ENCODE results near the gene NEDD4L. TPM values are rescaled to one million over a fixed set of nuclear protein-coding genes. Genes with fewer than 3 reads are reported as not detected.

Gene NEDD4L
- total and polyA plus RNA-seq, 2 donors (not counting 1 experiment from before 2014, with no cell fraction given): 10.3 to 25.7 TPM

GRCh38 chr18:58369616-58370015 is 325.6 kb downstream of the NEDD4L start:
- ATAC-seq (ENCODE audit: low read depth) (no peak), DNase-seq (no peak)
- H2AFZ ChIP-seq (ENCODE audit: insufficient read depth, low read depth, low read length, poor library complexity, severe bottlenecking): no peak overlapping the region
- no peaks in the 10 kb centered on the region for H4K20me1 ChIP-seq (ENCODE audit: control insufficient read depth, insufficient read depth, low read length, poor library complexity, severe bottlenecking)
- no peaks in the 10 kb centered on the region for H3K27me3 Mint-ChIP-seq
- H3K27me3 ChIP-seq (replicated peaks in 1 of 4; ENCODE audit: control extremely low read depth in 1 of 4, control insufficient read depth in 3 of 4, insufficient read depth in 4 of 4, low read length in 3 of 4): no peaks in the 10 kb centered on the region
- WGBS (ENCODE audit: insufficient coverage): 99% methylated on average over 10 of the region's 10 CpGs
- POLR2A ChIA-PET: no interaction called here
- no peak overlapping the region for H3K27ac ChIP-seq (ENCODE audit: low read length in 2 of 2)
- no peaks in the 10 kb centered on the region for H3K79me2 ChIP-seq (ENCODE audit: control insufficient read depth, insufficient read depth, low read length)
- H3K9me3 ChIP-seq (ENCODE audit: control extremely low read depth in 1 of 3, control insufficient read depth in 2 of 3, insufficient read depth in 1 of 3, low read length in 2 of 3): no peaks in the 10 kb centered on the region
- no peak overlapping the region for H3K27ac Mint-ChIP-seq
- H3K9me3 Mint-ChIP-seq (ENCODE audit: insufficient read depth): no peaks in the 10 kb centered on the region
- no peak for TF ChIP-seq EZH2 (IDR thresholded peaks at IDR 0.05; ENCODE audit: borderline replicate concordance, insufficient read depth, low read depth, low read length, poor library complexity, severe bottlenecking)
- TF ChIP-seq, protein P1, sequence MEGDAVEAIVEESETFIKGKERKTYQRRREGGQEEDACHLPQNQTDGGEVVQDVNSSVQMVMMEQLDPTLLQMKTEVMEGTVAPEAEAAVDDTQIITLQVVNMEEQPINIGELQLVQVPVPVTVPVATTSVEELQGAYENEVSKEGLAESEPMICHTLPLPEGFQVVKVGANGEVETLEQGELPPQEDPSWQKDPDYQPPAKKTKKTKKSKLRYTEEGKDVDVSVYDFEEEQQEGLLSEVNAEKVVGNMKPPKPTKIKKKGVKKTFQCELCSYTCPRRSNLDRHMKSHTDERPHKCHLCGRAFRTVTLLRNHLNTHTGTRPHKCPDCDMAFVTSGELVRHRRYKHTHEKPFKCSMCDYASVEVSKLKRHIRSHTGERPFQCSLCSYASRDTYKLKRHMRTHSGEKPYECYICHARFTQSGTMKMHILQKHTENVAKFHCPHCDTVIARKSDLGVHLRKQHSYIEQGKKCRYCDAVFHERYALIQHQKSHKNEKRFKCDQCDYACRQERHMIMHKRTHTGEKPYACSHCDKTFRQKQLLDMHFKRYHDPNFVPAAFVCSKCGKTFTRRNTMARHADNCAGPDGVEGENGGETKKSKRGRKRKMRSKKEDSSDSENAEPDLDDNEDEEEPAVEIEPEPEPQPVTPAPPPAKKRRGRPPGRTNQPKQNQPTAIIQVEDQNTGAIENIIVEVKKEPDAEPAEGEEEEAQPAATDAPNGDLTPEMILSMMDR (IDR thresholded peaks at IDR 0.05): no peak
- peaks cover 0 to 2% of the 10 kb centered on the region in 2 experiments for H3K36me3 ChIP-seq (replicated peaks in 1 of 2; ENCODE audit: control extremely low read depth in 1 of 2, control insufficient read depth in 1 of 2, extremely low read depth in 1 of 2, insufficient read depth in 2 of 2, low read length in 1 of 2)
- no peak overlapping the region for H3K9ac ChIP-seq (ENCODE audit: low read length)
- no peak overlapping the region for H3K4me3 ChIP-seq (ENCODE audit: control extremely low read depth in 1 of 5, extremely low read depth in 1 of 5, insufficient read depth in 1 of 5, low read depth in 2 of 5, low read length in 4 of 5)
- no peaks in the 10 kb centered on the region for H3K4me1 Mint-ChIP-seq
- H3K4me1 ChIP-seq (ENCODE audit: control insufficient read depth in 2 of 2, insufficient read depth in 2 of 2, low read length in 2 of 2): no peaks in the 10 kb centered on the region
- no peak overlapping the region for H3K4me3 Mint-ChIP-seq
- intact Hi-C loops (cut with micrococcal nuclease): no loop called here
- CTCF ChIA-PET: no interaction called here
- no peak overlapping the region for H3K4me2 ChIP-seq (replicated peaks; ENCODE audit: low read depth, low read length, poor library complexity, severe bottlenecking)

GRCh38 chr18:58370038-58370580 is 326.1 kb downstream of the NEDD4L start:
- Histone ChIP-seq H3K4me3 (ENCODE audit: control extremely low read depth in 1 of 5, extremely low read depth in 1 of 5, insufficient read depth in 1 of 5, low read depth in 2 of 5, low read length in 4 of 5) (no peak overlapping the region), H3K9me3 (ENCODE audit: control extremely low read depth in 1 of 3, control insufficient read depth in 2 of 3, insufficient read depth in 1 of 3, low read length in 2 of 3) (no peaks in the 10 kb centered on the region), H3K4me1 (ENCODE audit: control insufficient read depth in 2 of 2, insufficient read depth in 2 of 2, low read length in 2 of 2) (no peaks in the 10 kb centered on the region), H2AFZ (ENCODE audit: insufficient read depth, low read depth, low read length, poor library complexity, severe bottlenecking) (no peak overlapping the region), H3K4me2 (replicated peaks; ENCODE audit: low read depth, low read length, poor library complexity, severe bottlenecking) (no peak overlapping the region), H3K27me3 (replicated peaks in 1 of 4; ENCODE audit: control extremely low read depth in 1 of 4, control insufficient read depth in 3 of 4, insufficient read depth in 4 of 4, low read length in 3 of 4) (no peaks in the 10 kb centered on the region), H4K20me1 (ENCODE audit: control insufficient read depth, insufficient read depth, low read length, poor library complexity, severe bottlenecking) (no peaks in the 10 kb centered on the region), H3K79me2 (ENCODE audit: control insufficient read depth, insufficient read depth, low read length) (no peaks in the 10 kb centered on the region), H3K9ac (ENCODE audit: low read length) (no peak overlapping the region), H3K36me3 (replicated peaks in 1 of 2; ENCODE audit: control extremely low read depth in 1 of 2, control insufficient read depth in 1 of 2, extremely low read depth in 1 of 2, insufficient read depth in 2 of 2, low read length in 1 of 2) (peaks cover 0 to 2% of the 10 kb centered on the region in 2 experiments), H3K27ac (ENCODE audit: low read length in 2 of 2) (no peak overlapping the region)
- ChIA-PET CTCF (no interaction called here), POLR2A (no interaction called here)
- no peaks in the 10 kb centered on the region for H3K9me3 Mint-ChIP-seq (ENCODE audit: insufficient read depth)
- WGBS (ENCODE audit: insufficient coverage): 96% methylated on average over 10 of the region's 10 CpGs
- intact Hi-C loops (cut with micrococcal nuclease): no loop called here
- H3K4me3 Mint-ChIP-seq: no peak overlapping the region
- ATAC-seq (ENCODE audit: low read depth) (no peak), DNase-seq (no peak)
- no peaks in the 10 kb centered on the region for H3K27me3 Mint-ChIP-seq
- H3K27ac Mint-ChIP-seq: no peak overlapping the region
- H3K4me1 Mint-ChIP-seq: no peaks in the 10 kb centered on the region
- TF ChIP-seq EZH2 (IDR thresholded peaks at IDR 0.05; ENCODE audit: borderline replicate concordance, insufficient read depth, low read depth, low read length, poor library complexity, severe bottlenecking): no peak
- TF ChIP-seq, protein P1 (IDR thresholded peaks at IDR 0.05): no peak

All from B cell (primary cell).